Measurements from ENCODE around the gene JPH2.
"Not testable (repeated sequence)": the region's sequence is repeated elsewhere in the genome, so short reads cannot be mapped to it uniquely, and the experiment has no call there.

Gene JPH2

GRCh38 chr20:44157061-44157460, 29.9 kb downstream of the JPH2 start:
- no peak for DNase-seq

- peak; percentile 82 for DNase-seq
Observed at GRCh38 chr20:44154521-44155001, 32.4 kb downstream of the JPH2 start.

GRCh38 chr20:44153636-44154043, 33.3 kb downstream of the JPH2 start:
- peak; percentile 84 for DNase-seq

- no peak for DNase-seq
Observed at GRCh38 chr20:44151621-44152416, 35.2 kb downstream of the JPH2 start.

GRCh38 chr20:44146272-44146671, 40.7 kb downstream of the JPH2 start:
- DNase-seq, result no peak

GRCh38 chr20:44145131-44145775, 41.7 kb downstream of the JPH2 start:
- no peak for DNase-seq

- DNase-seq, result no peak
Observed at GRCh38 chr20:44143936-44144335, 43.1 kb downstream of the JPH2 start.

- peak; percentile 84 for DNase-seq
Observed at GRCh38 chr20:44142413-44142812, 44.6 kb downstream of the JPH2 start.

- DNase-seq, result no peak
Observed at GRCh38 chr20:44141873-44142272, 45.1 kb downstream of the JPH2 start.

- DNase-seq, result no peak
Observed at GRCh38 chr20:44138867-44139266, 48.1 kb downstream of the JPH2 start.

GRCh38 chr20:44137266-44137801, 49.7 kb downstream of the JPH2 start:
- peak; percentile 95 for DNase-seq

- DNase-seq, result no peak
Observed at GRCh38 chr20:44136579-44137265, 50.3 kb downstream of the JPH2 start.

GRCh38 chr20:44135417-44136204, 51.4 kb downstream of the JPH2 start:
- no peak for DNase-seq

GRCh38 chr20:44135012-44135412, 52.0 kb downstream of the JPH2 start:
- DNase-seq, result no peak

- DNase-seq, result no peak
Observed at GRCh38 chr20:44133424-44133823, 53.6 kb downstream of the JPH2 start.

- DNase-seq, result no peak
Observed at GRCh38 chr20:44131704-44132103, 55.3 kb downstream of the JPH2 start.

GRCh38 chr20:44129911-44130718, 56.9 kb downstream of the JPH2 start:
- DNase-seq, result no peak

GRCh38 chr20:44129300-44129699, 57.7 kb downstream of the JPH2 start:
- DNase-seq, result not testable (repeated sequence)

- DNase-seq, result no peak
Observed at GRCh38 chr20:44126445-44126844, 60.5 kb downstream of the JPH2 start.

GRCh38 chr20:44125332-44126127, 61.5 kb downstream of the JPH2 start:
- no peak for DNase-seq

Measured in fibroblast of skin of abdomen (primary cell).